Stimulated activated CD4-positive, alpha-beta T cell treated with anti-CD3 and anti-CD28 coated beads, Interleukin-15, amount 100 ng/mL, for 48 hours (primary cell): ENCODE data around the gene CHCHD6.
A peak's percentile ranks its signal among the peaks of the same experiment; 100 is the strongest.

ENCODE experiments used
- DNase-seq, 2 donors: peaks; one replicate each; pipeline ENCODE4 v3.0.0-alpha.2; 2020; ENCODE audit warnings: low read depth in 2 of 2

Gene CHCHD6

GRCh38 chr3:126668450-126669401, 35.3 kb upstream of the CHCHD6 start:
- DNase-seq = no peak

GRCh38 chr3:126671521-126671920, 32.5 kb upstream of the CHCHD6 start:
- DNase-seq = no peak

- DNase-seq = no peak
Measured at GRCh38 chr3:126672340-126672739, 31.7 kb upstream of the CHCHD6 start.

GRCh38 chr3:126672741-126673140, 31.3 kb upstream of the CHCHD6 start:
- DNase-seq = no peak

- no peak for DNase-seq
Measured at GRCh38 chr3:126676919-126677705, 26.9 kb upstream of the CHCHD6 start.

GRCh38 chr3:126677862-126678503, 26.1 kb upstream of the CHCHD6 start:
- no peak for DNase-seq

- no peak for DNase-seq
Measured at GRCh38 chr3:126678693-126679317, 25.2 kb upstream of the CHCHD6 start.

GRCh38 chr3:126679318-126679751, 24.7 kb upstream of the CHCHD6 start:
- peak; percentile 51 to 75 for DNase-seq

GRCh38 chr3:126679831-126680666, 24.0 kb upstream of the CHCHD6 start:
- DNase-seq = no peak

- no peak for DNase-seq
Measured at GRCh38 chr3:126680667-126681055, 23.4 kb upstream of the CHCHD6 start.

- no peak for DNase-seq
Measured at GRCh38 chr3:126682009-126682408, 22.0 kb upstream of the CHCHD6 start.

- no peak for DNase-seq
Measured at GRCh38 chr3:126683069-126683468, 21.0 kb upstream of the CHCHD6 start.

- no peak for DNase-seq
Measured at GRCh38 chr3:126684218-126684751, 19.8 kb upstream of the CHCHD6 start.

GRCh38 chr3:126685021-126685420, 19.0 kb upstream of the CHCHD6 start:
- no peak for DNase-seq

- no peak for DNase-seq
Measured at GRCh38 chr3:126685493-126685892, 18.5 kb upstream of the CHCHD6 start.

- DNase-seq = no peak
Measured at GRCh38 chr3:126691765-126692164, 12.3 kb upstream of the CHCHD6 start.

GRCh38 chr3:126692858-126693257, 11.2 kb upstream of the CHCHD6 start:
- no peak for DNase-seq

GRCh38 chr3:126693921-126694320, 10.1 kb upstream of the CHCHD6 start:
- no peak for DNase-seq

GRCh38 chr3:126696701-126697267, 7.3 kb upstream of the CHCHD6 start:
- DNase-seq = no peak

GRCh38 chr3:126699011-126699410, 5.0 kb upstream of the CHCHD6 start:
- no peak for DNase-seq
